Testis (tissue), 2 donors: ENCODE results near the gene ABCC4.

Experiments
- CTCF ChIP-seq, 3 experiments: fragments of 450-650 bp in 2 of 3; fragments of 200-600 bp in 1 of 3; sonication (generic) in 1 of 3; IDR thresholded peaks; one replicate each; pipeline ENCODE4 v1.5.1; 2016 to 2019; ENCODE audit warnings: antibody characterized with exemption in 3 of 3, mild to moderate bottlenecking in 2 of 3, moderate library complexity in 1 of 3
- POLR2A ChIP-seq: fragments of 450-650 bp; IDR thresholded peaks from one replicate; pipeline ENCODE4 v1.6.1; 2017; ENCODE audit warnings: antibody characterized with exemption, mild to moderate bottlenecking, moderate library complexity

DNA sequence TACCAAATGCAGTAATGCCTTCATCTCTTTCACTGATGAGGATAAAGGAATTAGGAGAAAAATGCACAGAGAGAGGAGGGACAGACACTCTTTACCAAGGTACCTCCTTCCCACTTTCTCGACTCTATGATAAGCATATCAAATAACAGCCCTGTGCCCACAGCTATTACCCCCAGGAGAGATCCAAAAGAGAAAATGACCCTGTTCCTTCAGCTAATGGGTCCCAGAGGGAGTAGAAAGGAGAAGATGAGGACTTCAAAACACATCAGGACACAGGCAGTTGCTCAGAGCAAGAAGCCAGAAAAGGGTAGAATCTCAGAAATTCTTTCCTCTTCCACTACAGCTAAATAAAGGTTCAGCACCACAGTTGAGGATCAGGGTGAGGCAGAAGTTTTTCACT is 80.6 kb downstream of the ABCC4 start:
- no peak for TF ChIP-seq CTCF (IDR thresholded peaks at IDR 0.05)
- TF ChIP-seq POLR2A: no peak
